GM18519 (cell line): ENCODE measurements around the gene TENM3.

ENCODE experiments used
- ATAC-seq: cut with Tn5 transposase; IDR thresholded peaks from one replicate; pipeline ENCODE4 v1.9.1; 2021; ENCODE audit warnings: mild to moderate bottlenecking, moderate library complexity; ENCODE audit not compliant: unreplicated experiment, low FRiP score

Gene TENM3

GRCh38 chr4:182700362-182701160, 457.4 kb downstream of the TENM3 start:
- no peak for ATAC-seq

GRCh38 chr4:182704077-182704476, 460.9 kb downstream of the TENM3 start:
- ATAC-seq, result no peak

- no peak for ATAC-seq
These were observed 461.7 kb downstream of the TENM3 start for GRCh38 chr4:182704948-182705347.

- no peak for ATAC-seq
These were observed 462.2 kb downstream of the TENM3 start for GRCh38 chr4:182705389-182705788.

GRCh38 chr4:182711211-182711610, 468.0 kb downstream of the TENM3 start:
- ATAC-seq, result no peak

GRCh38 chr4:182715548-182715947, 472.3 kb downstream of the TENM3 start:
- ATAC-seq, result no peak

- no peak for ATAC-seq
These were observed 473.0 kb downstream of the TENM3 start for GRCh38 chr4:182716192-182716591.

GRCh38 chr4:182717788-182718583, 474.8 kb downstream of the TENM3 start:
- no peak for ATAC-seq

- no peak for ATAC-seq
These were observed 481.2 kb downstream of the TENM3 start for GRCh38 chr4:182724414-182724813.

- no peak for ATAC-seq
These were observed 486.3 kb downstream of the TENM3 start for GRCh38 chr4:182729516-182729915.

- no peak for ATAC-seq
These were observed 487.6 kb downstream of the TENM3 start for GRCh38 chr4:182730791-182731190.

GRCh38 chr4:182736207-182736606, 493.0 kb downstream of the TENM3 start:
- no peak for ATAC-seq

- no peak for ATAC-seq
These were observed 495.3 kb downstream of the TENM3 start for GRCh38 chr4:182738283-182739047.

GRCh38 chr4:182740256-182740655, 497.1 kb downstream of the TENM3 start:
- no peak for ATAC-seq

- no peak for ATAC-seq
These were observed 497.9 kb downstream of the TENM3 start for GRCh38 chr4:182741054-182741453.

- ATAC-seq, result no peak
These were observed 498.7 kb downstream of the TENM3 start for GRCh38 chr4:182741914-182742313.

- no peak for ATAC-seq
These were observed 500.6 kb downstream of the TENM3 start for GRCh38 chr4:182743815-182744214.

- no peak for ATAC-seq
These were observed 502.0 kb downstream of the TENM3 start for GRCh38 chr4:182745237-182745636.

- no peak for ATAC-seq
These were observed 503.7 kb downstream of the TENM3 start for GRCh38 chr4:182746876-182747275.

- ATAC-seq, result no peak
These were observed 505.1 kb downstream of the TENM3 start for GRCh38 chr4:182748283-182748682.

- no peak for ATAC-seq
These were observed 505.7 kb downstream of the TENM3 start for GRCh38 chr4:182748949-182749348.
